Mesenchymal stem cell (in vitro differentiated cells and primary cell): ENCODE data around the gene MIPOL1.
A peak's percentile ranks its signal among the peaks of the same experiment; 100 is the strongest.

Experiments
- DNase-seq: peaks from one replicate; pipeline ENCODE4 v3.0.0-alpha.2; 2013
- H2AFZ ChIP-seq: one replicate; pipeline ENCODE4 v1.6.1; 2013; ENCODE audit warnings: low read depth, mild to moderate bottlenecking, control low read depth, inconsistent platforms, low read length, moderate library complexity
- H2AK5ac ChIP-seq: 2 replicates; pipeline ENCODE4 v1.6.1; 2013; ENCODE audit warnings: low read length, moderate library complexity, mild to moderate bottlenecking, inconsistent platforms; ENCODE audit not compliant: severe bottlenecking
- H2BK120ac ChIP-seq: one replicate; pipeline ENCODE4 v1.6.1; 2013; ENCODE audit warnings: low read depth, mild to moderate bottlenecking, inconsistent platforms, low read length, moderate library complexity
- H2BK12ac ChIP-seq, 2 experiments: one replicate each; pipeline ENCODE4 v1.6.1; 2013; ENCODE audit warnings: inconsistent platforms in 2 of 2, low read length in 2 of 2, mild to moderate bottlenecking in 2 of 2, moderate library complexity in 2 of 2, control low read depth in 1 of 2
- H2BK15ac ChIP-seq: one replicate; pipeline ENCODE4 v1.6.1; 2013; ENCODE audit warnings: mild to moderate bottlenecking, low read depth, inconsistent platforms; ENCODE audit not compliant: poor library complexity, severe bottlenecking
- H2BK5ac ChIP-seq: 2 replicates; pipeline ENCODE4 v1.6.1; 2013; ENCODE audit warnings: low read depth, mild to moderate bottlenecking, low read length, control low read depth, inconsistent platforms; ENCODE audit not compliant: poor library complexity, severe bottlenecking
- H3K14ac ChIP-seq, 2 experiments: one replicate each; pipeline ENCODE4 v1.6.1; 2013; ENCODE audit warnings: inconsistent platforms in 2 of 2, low read length in 2 of 2, control low read depth in 1 of 2, mild to moderate bottlenecking in 1 of 2, moderate library complexity in 1 of 2
- H3K18ac ChIP-seq, 2 experiments: one replicate each; pipeline ENCODE4 v1.6.1; 2013; ENCODE audit warnings: inconsistent platforms in 2 of 2, low read length in 2 of 2, control low read depth in 1 of 2, low read depth in 1 of 2, mild to moderate bottlenecking in 1 of 2
- H3K23ac ChIP-seq, 2 experiments: one replicate each; pipeline ENCODE4 v1.6.1; 2013; ENCODE audit warnings: inconsistent platforms in 2 of 2, low read length in 2 of 2, mild to moderate bottlenecking in 2 of 2, moderate library complexity in 2 of 2, control low read depth in 1 of 2
- H3K27ac ChIP-seq: 2 replicates; pipeline ENCODE4 v1.5.1; 2013; ENCODE audit warnings: mild to moderate bottlenecking, moderate library complexity, low read length, control low read depth, inconsistent platforms; ENCODE audit not compliant: poor library complexity, severe bottlenecking
- H3K27me3 ChIP-seq, 2 experiments: 2 replicates each; pipeline versions ENCODE4 v1.6.1 to v1.7.0; 2013; ENCODE audit warnings: low read length in 2 of 2, mild to moderate bottlenecking in 2 of 2, moderate library complexity in 2 of 2, control low read depth in 1 of 2, inconsistent platforms in 1 of 2; ENCODE audit not compliant: control insufficient read depth in 1 of 2, insufficient read depth in 1 of 2
- H3K36me3 ChIP-seq, 2 experiments: 2 replicates each; pipeline versions ENCODE4 v1.6.1 to v1.7.0; 2013; ENCODE audit warnings: low read length in 2 of 2, control low read depth in 1 of 2, inconsistent platforms in 1 of 2, low read depth in 1 of 2, mild to moderate bottlenecking in 1 of 2; ENCODE audit not compliant: insufficient read depth in 2 of 2, control insufficient read depth in 1 of 2
- H3K4ac ChIP-seq, 2 experiments: one replicate each; pipeline ENCODE4 v1.6.1; 2013; ENCODE audit warnings: inconsistent platforms in 2 of 2, low read length in 2 of 2, mild to moderate bottlenecking in 2 of 2, moderate library complexity in 2 of 2, control low read depth in 1 of 2, low read depth in 1 of 2
- H3K4me1 ChIP-seq: 2 replicates; pipeline ENCODE4 v1.6.1; 2013; ENCODE audit warnings: low read depth, low read length, control low read depth; ENCODE audit not compliant: control insufficient read depth, insufficient read depth
- H3K4me2 ChIP-seq: 2 replicates; pipeline ENCODE4 v1.6.1; 2013; ENCODE audit warnings: low read length, mild to moderate bottlenecking, inconsistent platforms; ENCODE audit not compliant: poor library complexity, severe bottlenecking
- H3K4me3 ChIP-seq, 2 experiments: 2 replicates each; pipeline versions ENCODE4 v1.5.1 to v1.7.0; 2013; ENCODE audit warnings: low read length in 2 of 2, mild to moderate bottlenecking in 2 of 2, control low read depth in 1 of 2, low read depth in 1 of 2; ENCODE audit not compliant: insufficient read depth in 1 of 2
- H3K79me1 ChIP-seq: replicated peaks from 2 replicates; pipeline ENCODE4 v1.6.1; 2013; ENCODE audit warnings: mild to moderate bottlenecking, control low read depth, low read length, inconsistent platforms; ENCODE audit not compliant: poor library complexity, severe bottlenecking
- H3K9ac ChIP-seq: 2 replicates; pipeline ENCODE4 v1.7.0; 2013; ENCODE audit warnings: mild to moderate bottlenecking, low read length, moderate library complexity
- H3K9me3 ChIP-seq: 2 replicates; pipeline ENCODE4 v1.7.0; 2013; ENCODE audit warnings: mild to moderate bottlenecking, low read length; ENCODE audit not compliant: control insufficient read depth
- H4K8ac ChIP-seq: one replicate; pipeline ENCODE4 v1.6.1; 2013; ENCODE audit warnings: inconsistent platforms, mild to moderate bottlenecking, low read length, moderate library complexity
- H4K91ac ChIP-seq: one replicate; pipeline ENCODE4 v1.6.1; 2013; ENCODE audit warnings: mild to moderate bottlenecking, low read length, inconsistent platforms
- WGBS: methylation state at CpG from one replicate; pipeline ENCODE4 v1.1.7; 2013; ENCODE audit warnings: mixed read lengths; 5-methylcytosine and 5-hydroxymethylcytosine counted together

MIPOL1 gene

DNA sequence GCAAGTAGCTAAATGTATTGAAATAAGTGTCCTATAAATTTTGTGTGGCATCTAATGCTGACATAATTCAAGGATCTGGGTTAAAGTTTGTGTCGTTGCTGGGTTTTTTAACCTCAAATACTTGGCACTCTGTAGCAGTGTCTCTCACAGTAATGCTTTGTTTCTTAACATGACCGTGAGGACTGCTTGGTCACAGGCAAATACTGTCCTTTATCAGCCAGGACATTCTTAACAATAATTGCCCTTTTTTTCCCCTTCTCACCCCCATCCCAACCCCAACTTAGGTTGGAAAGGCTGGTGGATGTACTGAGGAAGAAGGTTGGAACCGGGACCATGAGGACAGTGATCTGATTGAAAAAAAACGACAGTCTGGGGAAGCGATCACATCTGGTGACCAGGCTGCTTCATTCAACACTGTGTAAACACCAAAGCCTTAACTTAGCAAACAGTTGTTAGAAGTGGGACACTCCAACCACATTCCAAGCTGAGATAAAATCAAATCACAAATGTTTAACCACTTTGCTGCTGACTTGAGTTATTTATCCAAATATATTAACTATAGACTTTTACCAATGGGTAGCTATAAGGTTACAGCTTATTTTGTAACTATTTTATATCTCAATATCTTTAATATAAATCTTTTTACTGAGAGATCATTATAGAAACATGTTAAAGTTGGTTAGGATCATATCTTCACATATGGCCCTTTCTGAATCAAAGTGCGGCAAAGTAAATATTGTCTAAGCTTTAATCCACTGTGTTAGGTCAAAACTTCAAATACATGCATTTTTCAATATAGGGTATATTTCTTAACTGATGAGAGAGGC is 349.1 kb downstream of the MIPOL1 start:
- no peak overlapping the region for H2BK5ac ChIP-seq
- H2AFZ ChIP-seq, result no peak overlapping the region
- WGBS, result 34% methylated on average over 4 of the region's 6 CpGs
- no peak overlapping the region for H4K8ac ChIP-seq
- no peak overlapping the region for H3K9ac ChIP-seq
- no peak overlapping the region for H3K4me3 ChIP-seq
- H3K18ac ChIP-seq, result no peak overlapping the region
- H3K9me3 ChIP-seq, result no peaks in the 10 kb centered on the region
- H2BK15ac ChIP-seq, result no peak overlapping the region
- H3K27ac ChIP-seq, result no peak overlapping the region
- H3K27me3 ChIP-seq, result no peaks in the 10 kb centered on the region
- H3K36me3 ChIP-seq, result no peaks in the 10 kb centered on the region
- H3K23ac ChIP-seq, result no peak overlapping the region
- no peak overlapping the region for H2BK12ac ChIP-seq
- no peak overlapping the region for H3K14ac ChIP-seq
- peak; percentile 47 for DNase-seq
- H3K4me1 ChIP-seq, result no peaks in the 10 kb centered on the region
- no peak overlapping the region for H2BK120ac ChIP-seq
- H3K4me2 ChIP-seq, result no peak overlapping the region
- no peak overlapping the region for H2AK5ac ChIP-seq
- H3K79me1 ChIP-seq, result no peaks in the 10 kb centered on the region
- no peak overlapping the region for H4K91ac ChIP-seq
- no peak overlapping the region for H3K4ac ChIP-seq

DNA sequence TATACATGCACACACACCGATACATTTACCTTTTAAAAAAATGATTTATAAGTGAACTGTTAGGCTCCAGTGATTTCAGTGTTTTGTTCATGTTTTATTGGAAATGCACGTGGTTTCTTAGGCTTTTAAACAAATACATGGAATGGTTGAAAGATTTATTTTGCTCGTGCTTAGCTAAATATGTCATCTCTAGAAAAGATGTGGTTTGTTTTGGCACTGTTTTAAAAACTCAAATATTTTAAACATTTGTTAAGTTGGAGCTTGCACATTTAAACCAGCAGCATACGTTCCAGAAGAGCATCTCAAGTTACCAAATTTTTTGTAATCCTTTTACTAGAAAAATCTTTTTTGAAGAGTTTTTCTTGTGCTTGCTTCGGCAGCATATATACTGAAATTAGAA is 352.8 kb downstream of the MIPOL1 start:
- Histone ChIP-seq H3K4me1 (no peaks in the 10 kb centered on the region), H3K9ac (no peak overlapping the region), H3K36me3 (no peaks in the 10 kb centered on the region), H3K4me2 (no peak overlapping the region), H3K9me3 (peaks cover 3% of the 10 kb centered on the region), H4K8ac (no peak overlapping the region), H3K4me3 (no peak overlapping the region), H3K4ac (no peak overlapping the region), H2AFZ (no peak overlapping the region), H3K23ac (no peak overlapping the region), H2BK15ac (no peak overlapping the region), H2AK5ac (no peak overlapping the region), H2BK120ac (no peak overlapping the region), H3K18ac (no peak overlapping the region), H3K27me3 (no peaks in the 10 kb centered on the region), H2BK5ac (no peak overlapping the region), H3K27ac (no peak overlapping the region), H2BK12ac (no peak overlapping the region), H4K91ac (no peak overlapping the region), H3K14ac (no peak overlapping the region), H3K79me1 (no peaks in the 10 kb centered on the region)
- WGBS, result 75% methylated on average over 2 of the region's 5 CpGs
- DNase-seq, result no peak

DNA sequence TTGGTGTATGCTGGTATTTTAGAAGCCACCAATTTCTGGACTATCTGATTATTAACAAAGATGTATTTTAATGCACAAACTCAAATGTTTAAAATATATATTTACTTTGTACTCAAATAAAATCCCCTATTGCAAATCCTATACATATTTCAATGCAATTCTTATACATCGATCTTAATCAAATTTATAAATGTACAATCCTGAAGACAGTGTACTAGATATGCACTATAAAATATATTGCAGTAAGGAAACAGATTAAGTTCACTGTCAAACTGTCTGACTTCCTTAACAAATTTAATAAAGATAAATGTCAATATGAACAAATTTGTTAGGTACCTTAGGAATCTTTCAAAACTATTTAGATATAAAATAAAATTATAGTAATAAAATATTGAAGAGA is 353.4 kb downstream of the MIPOL1 start:
- H3K36me3 ChIP-seq, result no peaks in the 10 kb centered on the region
- H2AFZ ChIP-seq, result no peak overlapping the region
- H3K14ac ChIP-seq, result no peak overlapping the region
- no peaks in the 10 kb centered on the region for H3K27me3 ChIP-seq
- H2AK5ac ChIP-seq, result no peak overlapping the region
- H4K91ac ChIP-seq, result no peak overlapping the region
- no peak overlapping the region for H3K18ac ChIP-seq
- H2BK15ac ChIP-seq, result no peak overlapping the region
- no peak overlapping the region for H3K4me3 ChIP-seq
- no peaks in the 10 kb centered on the region for H3K79me1 ChIP-seq
- no peak for DNase-seq
- no CpG with 5 or more reads among the region's 1 CpG for WGBS
- H3K4me1 ChIP-seq, result no peaks in the 10 kb centered on the region
- no peak overlapping the region for H3K4ac ChIP-seq
- no peak overlapping the region for H3K4me2 ChIP-seq
- H3K23ac ChIP-seq, result no peak overlapping the region
- H3K27ac ChIP-seq, result no peak overlapping the region
- no peak overlapping the region for H3K9ac ChIP-seq
- H2BK120ac ChIP-seq, result no peak overlapping the region
- no peak overlapping the region for H4K8ac ChIP-seq
- peaks cover 3% of the 10 kb centered on the region for H3K9me3 ChIP-seq
- no peak overlapping the region for H2BK12ac ChIP-seq
- H2BK5ac ChIP-seq, result no peak overlapping the region

- no peak overlapping the region for H2BK15ac ChIP-seq
- no peak overlapping the region for H3K23ac ChIP-seq
- no peak overlapping the region for H4K8ac ChIP-seq
- no peak overlapping the region for H3K18ac ChIP-seq
- H2AFZ ChIP-seq, result no peak overlapping the region
- H3K9ac ChIP-seq, result no peak overlapping the region
- H3K4ac ChIP-seq, result no peak overlapping the region
- H2BK120ac ChIP-seq, result no peak overlapping the region
- no peak overlapping the region for H3K14ac ChIP-seq
- no peak overlapping the region for H2BK12ac ChIP-seq
- H3K4me2 ChIP-seq, result no peak overlapping the region
- no peak overlapping the region for H3K27ac ChIP-seq
- no peaks in the 10 kb centered on the region for H3K4me1 ChIP-seq
- no peaks in the 10 kb centered on the region for H3K27me3 ChIP-seq
- no peak for DNase-seq
- no peak overlapping the region for H3K4me3 ChIP-seq
- H2BK5ac ChIP-seq, result no peak overlapping the region
- H3K9me3 ChIP-seq, result peaks cover 10% of the 10 kb centered on the region
- no peaks in the 10 kb centered on the region for H3K79me1 ChIP-seq
- 100% methylated on average over 1 of the region's 1 CpG for WGBS
- no peak overlapping the region for H4K91ac ChIP-seq
- H2AK5ac ChIP-seq, result no peak overlapping the region
- H3K36me3 ChIP-seq, result no peaks in the 10 kb centered on the region
These were observed 356.3 kb downstream of the MIPOL1 start for GRCh38 chr14:37553935-37554550.
